Natural killer cell (primary cell): ENCODE results near the gene PKDREJ. TPM values are rescaled to one million over a fixed set of nuclear protein-coding genes. Genes with fewer than 3 reads are reported as not detected.

Source experiments
- ATAC-seq, 3 donors: fragments of 150-1000 bp in 2 of 3; fragments of 200-7000 bp in 1 of 3; cut with Tn5 transposase; 1 replicate in 1 of 3; 2 replicates in 2 of 3; pipeline ENCODE4 v1.10.0; 2021; ENCODE audit warnings: mild to moderate bottlenecking in 2 of 3, moderate library complexity in 2 of 3
- DNase-seq, 2 donors: peaks; one replicate each; pipeline versions ENCODE4 v3.0.0 to v3.0.0-alpha.2; 2013 to 2021; ENCODE audit warnings: mixed read lengths in 1 of 2
- H3K27ac ChIP-seq: one replicate; pipeline ENCODE4 v1.5.1; 2013; ENCODE audit warnings: mild to moderate bottlenecking, low read length
- H3K27me3 ChIP-seq: one replicate; pipeline ENCODE4 v1.6.1; 2013; ENCODE audit warnings: low read length; ENCODE audit not compliant: control insufficient read depth, insufficient read depth
- H3K36me3 ChIP-seq: one replicate; pipeline ENCODE4 v1.6.1; 2013; ENCODE audit warnings: low read length; ENCODE audit not compliant: control insufficient read depth, insufficient read depth
- H3K4me1 ChIP-seq: one replicate; pipeline ENCODE4 v1.6.1; 2013; ENCODE audit warnings: low read length; ENCODE audit not compliant: control insufficient read depth, insufficient read depth
- H3K4me3 ChIP-seq: one replicate; pipeline ENCODE4 v1.5.1; 2013; ENCODE audit warnings: low read length
- H3K9me3 ChIP-seq: one replicate; pipeline ENCODE4 v1.6.1; 2013; ENCODE audit warnings: low read length; ENCODE audit not compliant: control insufficient read depth, insufficient read depth
- H3K27ac Mint-ChIP-seq, 2 donors: one replicate each; pipeline ENCODE4 v1.8.0; 2022; ENCODE audit warnings: mild to moderate bottlenecking in 2 of 2, mixed read lengths in 2 of 2, moderate library complexity in 1 of 2
- H3K27me3 Mint-ChIP-seq, 2 donors: one replicate each; pipeline ENCODE4 v1.8.0; 2022; ENCODE audit warnings: low read depth in 2 of 2, mixed read lengths in 2 of 2
- H3K36me3 Mint-ChIP-seq: one replicate; pipeline ENCODE4 v1.8.0; 2022; ENCODE audit warnings: mixed read lengths
- H3K4me1 Mint-ChIP-seq, 2 donors: one replicate each; pipeline ENCODE4 v1.8.0; 2022; ENCODE audit warnings: mixed read lengths in 2 of 2
- H3K4me3 Mint-ChIP-seq: one replicate; pipeline ENCODE4 v1.8.0; 2022; ENCODE audit warnings: mild to moderate bottlenecking, moderate library complexity, mixed read lengths
- H3K9me3 Mint-ChIP-seq, 2 donors: one replicate each; pipeline ENCODE4 v1.8.0; 2022; ENCODE audit warnings: mixed read lengths in 2 of 2
- CTCF ChIP-seq: fragments of 200-600 bp; IDR thresholded peaks from one replicate; pipeline ENCODE4 v1.8.0; 2022; ENCODE audit warnings: antibody characterized with exemption
- WGBS: methylation state at CpG from one replicate; pipeline ENCODE4 v1.1.7; 2013; ENCODE audit warnings: missing lambda C conversion rate; ENCODE audit not compliant: insufficient coverage; 5-methylcytosine and 5-hydroxymethylcytosine counted together
- intact Hi-C: fragments of 100-400 bp; cut with micrococcal nuclease; formaldehyde crosslinking; loops from one replicate; pipeline ENCODE4 v1.14.2; 2022
- total RNA-seq, 4 donors: library from RNA; stranded (reverse); fragments of 120-200 nt in 1 of 4; gene quantifications; one replicate each; pipeline versions ENCODE4 v1.2.3 to v1.2.4, GENCODE V29; 2013 to 2022

PKDREJ gene
- total RNA-seq, 3 donors from 2014 or later (not counting 1 experiment from before 2014, with no cell fraction given), result 0.07 to 0.25 (median 0.20) TPM

DNA sequence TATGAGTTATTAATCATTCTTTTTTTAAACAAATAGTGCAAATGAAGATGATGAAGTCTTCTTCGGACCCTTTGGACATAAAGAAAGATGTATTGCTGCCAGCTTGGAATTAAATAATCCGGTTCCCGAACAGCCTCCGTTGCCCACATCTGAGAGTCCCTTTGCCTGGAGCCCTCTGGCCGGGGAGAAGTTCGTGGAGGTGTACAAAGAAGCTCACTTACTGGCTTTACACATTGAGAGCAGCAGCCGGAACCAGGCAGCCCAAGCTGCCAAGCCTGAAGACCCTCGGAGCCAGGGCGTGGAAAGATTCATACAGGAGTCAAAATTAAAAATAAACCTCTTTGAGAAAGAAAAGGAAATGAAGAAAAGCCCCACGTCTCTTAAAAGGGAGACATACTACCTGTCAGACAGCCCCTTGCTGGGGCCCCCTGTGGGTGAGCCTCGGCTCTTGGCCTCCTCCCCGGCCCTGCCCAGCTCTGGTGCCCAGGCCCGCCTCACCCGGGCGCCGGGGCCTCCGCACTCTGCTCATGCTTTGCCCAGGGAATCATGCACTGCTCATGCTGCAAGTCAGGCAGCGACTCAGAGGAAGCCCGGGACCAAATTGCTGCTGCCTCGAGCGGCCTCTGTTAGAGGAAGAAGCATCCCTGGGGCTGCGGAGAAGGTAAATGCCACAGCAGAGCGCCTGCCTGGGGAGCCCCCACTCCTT lies 45.3 kb upstream of the PKDREJ start:
- intact Hi-C loops, result no loop called here
- Histone ChIP-seq H3K9me3 (no peaks in the 10 kb centered on the region), H3K36me3 (no peaks in the 10 kb centered on the region), H3K27me3 (no peaks in the 10 kb centered on the region), H3K4me3 (no peak overlapping the region), H3K27ac (no peak overlapping the region), H3K4me1 (no peaks in the 10 kb centered on the region)
- Mint-ChIP-seq H3K4me1 (no peaks in the 10 kb centered on the region), H3K27ac (no peak overlapping the region), H3K9me3 (no peaks in the 10 kb centered on the region), H3K27me3 (no peaks in the 10 kb centered on the region), H3K36me3 (no peaks in the 10 kb centered on the region), H3K4me3 (no peak overlapping the region)
- ATAC-seq, result no peak
- TF ChIP-seq CTCF, result no peak
- DNase-seq, result no peak
- 96% methylated on average over 22 of the region's 23 CpGs for WGBS

DNA sequence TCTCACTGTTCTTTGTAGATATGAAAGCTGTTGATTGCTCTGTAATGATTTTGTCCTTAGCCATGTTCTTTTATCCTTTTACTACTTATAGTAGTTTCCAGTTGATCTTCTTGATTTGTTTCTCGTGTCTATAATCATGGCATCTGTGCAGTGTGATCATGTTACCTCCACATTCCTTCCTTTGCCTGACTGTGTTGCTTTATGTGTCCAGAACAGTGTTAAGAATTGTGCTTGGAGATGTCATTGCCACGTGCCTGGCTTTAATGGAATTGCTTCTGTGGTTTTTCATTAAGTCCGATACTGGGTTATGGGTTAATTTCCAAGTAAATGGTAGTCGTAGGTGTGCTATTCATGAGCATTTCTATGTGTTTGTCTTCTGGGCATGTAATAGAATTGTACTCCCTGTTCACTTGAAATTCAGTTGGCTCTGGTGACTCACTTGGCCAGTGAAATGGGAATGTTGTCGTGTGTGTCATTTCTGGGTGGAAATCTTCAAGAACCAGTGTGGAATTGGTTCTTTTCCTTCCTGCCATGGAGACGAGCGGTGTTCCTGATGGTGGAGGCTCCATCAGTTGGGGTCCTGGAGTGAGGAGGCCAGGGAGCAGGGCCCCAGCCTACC lies 40.3 kb upstream of the PKDREJ start:
- no peaks in the 10 kb centered on the region for H3K27me3 Mint-ChIP-seq
- WGBS, result 98% methylated on average over 6 of the region's 7 CpGs
- ATAC-seq (no peak), DNase-seq (no peak)
- intact Hi-C loops, result no loop called here
- Histone ChIP-seq H3K4me3 (no peak overlapping the region), H3K9me3 (no peaks in the 10 kb centered on the region), H3K27me3 (no peaks in the 10 kb centered on the region), H3K36me3 (no peaks in the 10 kb centered on the region), H3K4me1 (no peaks in the 10 kb centered on the region), H3K27ac (no peak overlapping the region)
- H3K9me3 Mint-ChIP-seq, result no peaks in the 10 kb centered on the region
- peaks cover 0 to 4% of the 10 kb centered on the region in 2 donors for H3K4me1 Mint-ChIP-seq
- no peaks in the 10 kb centered on the region for H3K36me3 Mint-ChIP-seq
- no peak overlapping the region for H3K4me3 Mint-ChIP-seq
- H3K27ac Mint-ChIP-seq, result no peak overlapping the region
- no peak for TF ChIP-seq CTCF

- Mint-ChIP-seq H3K4me1 (peaks cover 20 to 25% of the 10 kb centered on the region in 2 donors), H3K9me3 (no peaks in the 10 kb centered on the region), H3K36me3 (no peaks in the 10 kb centered on the region), H3K27me3 (no peaks in the 10 kb centered on the region), H3K27ac (no peak overlapping the region), H3K4me3 (no peak overlapping the region)
- 97% methylated on average over 7 of the region's 7 CpGs for WGBS
- Histone ChIP-seq H3K9me3 (no peaks in the 10 kb centered on the region), H3K4me1 (peaks cover 16% of the 10 kb centered on the region), H3K27ac (no peak overlapping the region), H3K36me3 (no peaks in the 10 kb centered on the region), H3K4me3 (no peak overlapping the region), H3K27me3 (no peaks in the 10 kb centered on the region)
- TF ChIP-seq CTCF, result no peak
- DNase-seq (no peak), ATAC-seq (no peak)
- intact Hi-C loops, result no loop called here
Observed at GRCh38 chr22:46300491-46300890, 37.3 kb upstream of the PKDREJ start.
